ENCODE measurements around the gene TNFSF12.

The TNFSF12 gene

DNA sequence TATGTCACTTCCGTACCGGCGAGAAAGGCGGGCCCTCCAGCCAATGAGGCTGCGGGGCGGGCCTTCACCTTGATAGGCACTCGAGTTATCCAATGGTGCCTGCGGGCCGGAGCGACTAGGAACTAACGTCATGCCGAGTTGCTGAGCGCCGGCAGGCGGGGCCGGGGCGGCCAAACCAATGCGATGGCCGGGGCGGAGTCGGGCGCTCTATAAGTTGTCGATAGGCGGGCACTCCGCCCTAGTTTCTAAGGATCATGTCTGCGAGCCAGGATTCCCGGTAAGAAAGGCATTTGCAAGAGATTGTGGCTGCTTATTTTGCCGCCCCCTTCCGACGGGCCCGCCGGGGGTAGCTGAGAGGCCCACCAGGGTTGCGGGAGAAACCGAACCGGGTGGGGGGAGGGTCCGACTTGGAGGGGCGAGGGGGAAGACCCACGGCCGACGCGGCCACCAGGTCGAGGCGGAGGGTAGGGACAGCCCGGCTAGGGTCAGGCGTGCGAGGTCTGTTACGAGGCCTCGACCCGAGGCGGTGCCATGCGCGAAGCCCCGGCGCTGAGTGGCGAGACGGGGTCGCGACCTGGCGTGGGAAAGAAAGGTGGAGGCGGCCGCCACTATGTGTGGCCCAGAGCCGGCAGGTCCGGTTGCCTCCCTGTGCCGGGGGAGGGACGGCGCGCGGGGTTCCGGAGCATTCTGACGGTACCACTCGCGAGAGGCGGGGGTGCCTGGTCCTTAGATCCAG, 23.9 kb downstream of the TNFSF12 start:
- peak; percentile 100 for DNase-seq

DNA sequence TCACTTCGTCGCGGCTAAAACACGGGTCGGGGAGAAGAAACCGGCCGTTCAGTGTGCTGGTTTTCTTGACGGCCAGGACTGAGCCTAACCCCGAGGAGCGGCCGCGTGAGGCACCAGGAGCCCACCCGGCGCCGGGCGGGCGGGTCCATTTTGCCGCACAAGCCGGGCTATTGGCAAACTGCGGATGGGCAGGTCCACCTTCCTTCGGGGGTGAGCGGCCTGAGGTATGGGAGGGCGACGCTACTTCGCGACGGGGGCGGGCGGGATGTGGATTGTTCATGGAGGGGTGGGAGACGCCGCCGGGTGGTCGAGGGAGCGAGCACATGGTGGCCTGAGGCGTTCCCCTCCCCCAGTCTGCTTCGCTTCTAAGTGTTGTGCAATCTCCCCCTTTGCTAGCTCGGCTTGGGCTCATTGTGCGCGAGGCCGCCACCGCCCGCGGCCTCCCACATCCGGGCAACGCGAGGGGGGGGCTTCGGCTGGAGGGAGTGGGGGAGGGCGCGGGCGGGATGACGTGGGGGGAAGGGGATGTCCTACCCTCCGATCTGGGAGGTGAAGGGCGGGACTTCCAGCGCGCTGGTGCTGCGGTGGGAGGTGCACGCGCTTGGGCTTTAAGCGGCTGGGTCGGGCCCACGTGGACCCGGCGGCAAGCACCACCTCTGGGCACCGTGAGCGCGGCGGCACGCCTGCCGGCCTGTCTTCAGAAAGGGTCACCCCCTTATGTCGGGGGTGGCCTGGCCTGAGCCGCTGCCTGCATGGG, 24.6 kb downstream of the TNFSF12 start:
- peak; percentile 91 for DNase-seq

DNA sequence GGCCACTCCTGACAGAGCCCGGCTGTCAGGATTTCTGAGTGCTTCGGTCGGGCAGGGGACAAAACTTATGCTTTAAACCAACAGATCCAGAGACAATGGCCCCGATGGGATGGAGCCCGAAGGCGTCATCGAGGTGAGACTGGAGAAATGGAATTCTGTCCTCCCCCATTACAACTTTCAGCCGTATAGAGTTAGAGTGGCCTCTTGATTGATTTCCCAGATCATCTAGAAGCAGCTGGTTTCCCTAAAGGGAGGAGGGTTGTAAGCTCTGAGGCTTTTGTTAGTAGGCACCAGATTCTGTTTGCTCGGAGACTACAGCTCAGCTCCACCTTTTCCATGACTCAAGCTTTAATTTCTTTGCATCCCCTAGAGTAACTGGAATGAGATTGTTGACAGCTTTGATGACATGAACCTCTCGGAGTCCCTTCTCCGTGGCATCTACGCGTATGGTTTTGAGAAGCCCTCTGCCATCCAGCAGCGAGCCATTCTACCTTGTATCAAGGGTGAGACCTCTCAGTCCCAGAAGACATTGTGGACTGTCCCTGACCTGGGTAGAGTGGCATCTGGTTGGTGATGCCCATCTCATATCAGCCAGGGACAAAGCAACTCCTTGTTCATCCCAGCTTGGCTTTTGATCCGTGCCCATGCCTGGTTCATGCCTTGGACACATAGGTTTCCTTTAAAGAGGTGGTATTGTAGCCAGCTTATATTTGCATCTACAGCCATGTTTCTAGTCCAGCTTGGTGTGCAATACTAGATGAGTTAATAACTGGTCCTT, 25.5 kb downstream of the TNFSF12 start:
- DNase-seq, result no peak

DNA sequence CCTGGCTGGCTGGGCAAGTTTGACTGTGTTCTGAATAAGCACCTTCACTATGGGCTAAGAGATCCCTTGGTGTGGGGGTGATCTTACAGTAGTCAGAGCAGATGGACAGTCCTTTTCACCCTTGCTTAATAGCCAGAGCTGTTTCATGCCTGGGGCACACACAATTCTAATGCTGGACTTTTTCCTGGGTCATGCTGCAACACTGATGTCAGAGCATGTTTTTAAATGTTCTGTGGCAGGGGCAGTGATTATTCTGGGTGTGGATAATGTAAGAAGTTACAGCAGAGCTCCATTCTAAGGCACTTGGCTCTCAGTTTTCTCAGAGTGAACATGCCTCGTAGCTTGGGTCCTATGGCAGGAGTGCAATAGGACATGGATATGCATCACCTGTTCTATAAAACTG, 26.6 kb downstream of the TNFSF12 start:
- no peak for DNase-seq

DNA sequence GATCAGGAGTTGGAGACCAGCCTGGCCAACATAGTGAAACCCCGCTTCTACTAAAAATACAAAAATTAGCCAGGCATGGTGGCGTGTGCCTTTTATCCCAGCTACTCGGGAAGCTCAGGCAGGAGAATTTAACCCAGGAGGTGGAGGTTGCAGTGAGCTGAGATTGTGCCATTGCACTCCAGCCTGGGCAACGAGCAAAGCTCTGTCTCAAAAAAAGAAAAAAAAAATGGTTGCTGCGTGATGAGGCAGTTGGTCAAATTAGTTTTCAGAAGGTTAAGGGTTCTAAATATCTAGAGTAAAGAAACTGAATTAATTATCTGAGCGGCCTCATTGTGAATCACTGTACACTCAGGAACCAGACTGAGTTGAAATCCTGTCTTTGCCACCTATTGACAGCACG, 27.1 kb downstream of the TNFSF12 start:
- DNase-seq, result no peak

DNA sequence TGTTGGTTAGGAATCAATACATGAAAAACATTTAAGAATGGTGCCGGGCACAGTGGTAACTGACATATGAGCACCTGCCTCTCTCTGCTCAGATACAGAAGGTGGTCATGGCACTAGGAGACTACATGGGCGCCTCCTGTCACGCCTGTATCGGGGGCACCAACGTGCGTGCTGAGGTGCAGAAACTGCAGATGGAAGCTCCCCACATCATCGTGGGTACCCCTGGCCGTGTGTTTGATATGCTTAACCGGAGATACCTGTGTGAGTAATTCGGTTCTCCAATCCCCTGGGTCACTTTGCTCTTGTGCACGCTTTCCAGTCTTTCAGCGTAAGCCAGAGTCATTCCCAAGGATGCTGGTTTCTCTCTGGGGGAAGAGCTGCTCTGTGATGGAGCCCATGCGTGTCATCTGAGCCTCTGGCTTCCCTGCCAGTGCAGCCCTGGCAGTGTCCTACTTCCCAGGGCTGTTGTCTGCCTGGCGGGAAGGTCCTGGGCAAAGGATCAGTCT, 27.6 kb downstream of the TNFSF12 start:
- DNase-seq, result no peak

DNA sequence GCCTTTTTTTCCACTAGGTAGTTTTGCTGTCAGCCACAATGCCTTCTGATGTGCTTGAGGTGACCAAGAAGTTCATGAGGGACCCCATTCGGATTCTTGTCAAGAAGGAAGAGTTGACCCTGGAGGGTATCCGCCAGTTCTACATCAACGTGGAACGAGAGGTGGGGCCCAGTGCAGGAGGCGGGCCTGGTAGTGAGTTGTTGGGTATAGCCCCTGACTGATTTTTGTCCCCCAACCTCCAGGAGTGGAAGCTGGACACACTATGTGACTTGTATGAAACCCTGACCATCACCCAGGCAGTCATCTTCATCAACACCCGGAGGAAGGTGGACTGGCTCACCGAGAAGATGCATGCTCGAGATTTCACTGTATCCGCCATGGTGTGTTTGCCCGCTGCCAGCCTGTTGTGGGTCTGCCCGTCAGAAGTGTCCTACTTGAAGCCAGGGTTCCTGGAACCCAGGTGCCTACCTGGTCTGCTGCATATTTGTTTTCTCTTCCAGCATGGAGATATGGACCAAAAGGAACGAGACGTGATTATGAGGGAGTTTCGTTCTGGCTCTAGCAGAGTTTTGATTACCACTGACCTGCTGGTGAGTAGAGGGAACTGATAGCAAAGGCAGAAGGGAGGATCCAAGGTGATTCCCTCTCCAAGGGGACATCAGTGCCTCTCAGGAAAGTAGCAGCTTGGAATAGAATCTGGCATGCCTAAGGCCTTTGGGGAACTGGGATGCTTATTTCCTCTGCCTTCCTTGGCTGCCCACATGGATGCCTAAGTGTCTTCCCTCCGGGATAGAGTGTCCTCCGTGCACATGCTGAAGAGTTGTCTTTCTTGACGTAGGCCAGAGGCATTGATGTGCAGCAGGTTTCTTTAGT, 28.7 kb downstream of the TNFSF12 start:
- no peak for DNase-seq

DNA sequence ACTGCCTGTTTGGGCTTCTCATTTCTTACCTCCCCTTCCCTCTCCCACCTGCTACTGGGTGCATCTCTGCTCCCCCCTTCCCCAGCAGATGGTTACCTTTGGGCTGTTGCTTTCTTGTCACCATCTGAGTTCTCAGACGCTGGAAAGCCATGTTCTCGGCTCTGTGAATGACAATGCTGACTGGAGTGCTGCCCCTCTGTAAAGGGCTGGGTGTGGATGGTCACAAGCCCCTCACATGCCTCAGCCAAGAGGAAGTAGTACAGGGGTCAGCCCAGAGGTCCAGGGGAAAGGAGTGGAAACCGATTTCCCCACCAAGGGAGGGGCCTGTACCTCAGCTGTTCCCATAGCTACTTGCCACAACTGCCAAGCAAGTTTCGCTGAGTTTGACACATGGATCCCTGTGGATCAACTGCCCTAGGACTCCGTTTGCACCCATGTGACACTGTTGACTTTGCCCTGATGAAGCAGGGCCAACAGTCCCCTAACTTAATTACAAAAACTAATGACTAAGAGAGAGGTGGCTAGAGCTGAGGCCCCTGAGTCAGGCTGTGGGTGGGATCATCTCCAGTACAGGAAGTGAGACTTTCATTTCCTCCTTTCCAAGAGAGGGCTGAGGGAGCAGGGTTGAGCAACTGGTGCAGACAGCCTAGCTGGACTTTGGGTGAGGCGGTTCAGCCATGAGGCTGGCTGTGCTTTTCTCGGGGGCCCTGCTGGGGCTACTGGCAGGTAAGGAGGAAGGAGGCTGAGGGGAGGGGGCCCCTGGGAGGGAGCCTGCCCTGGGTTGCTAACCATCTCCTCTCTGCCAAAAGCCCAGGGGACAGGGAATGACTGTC, 30.4 kb downstream of the TNFSF12 start, which contains the start of gene CD68:
TSS of gene CD68 (plus strand) at position 638 of the 833 bp plus-strand sequence. CDS start at position 678, 40 bp downstream.
- peak; percentile 78 for DNase-seq

DNA sequence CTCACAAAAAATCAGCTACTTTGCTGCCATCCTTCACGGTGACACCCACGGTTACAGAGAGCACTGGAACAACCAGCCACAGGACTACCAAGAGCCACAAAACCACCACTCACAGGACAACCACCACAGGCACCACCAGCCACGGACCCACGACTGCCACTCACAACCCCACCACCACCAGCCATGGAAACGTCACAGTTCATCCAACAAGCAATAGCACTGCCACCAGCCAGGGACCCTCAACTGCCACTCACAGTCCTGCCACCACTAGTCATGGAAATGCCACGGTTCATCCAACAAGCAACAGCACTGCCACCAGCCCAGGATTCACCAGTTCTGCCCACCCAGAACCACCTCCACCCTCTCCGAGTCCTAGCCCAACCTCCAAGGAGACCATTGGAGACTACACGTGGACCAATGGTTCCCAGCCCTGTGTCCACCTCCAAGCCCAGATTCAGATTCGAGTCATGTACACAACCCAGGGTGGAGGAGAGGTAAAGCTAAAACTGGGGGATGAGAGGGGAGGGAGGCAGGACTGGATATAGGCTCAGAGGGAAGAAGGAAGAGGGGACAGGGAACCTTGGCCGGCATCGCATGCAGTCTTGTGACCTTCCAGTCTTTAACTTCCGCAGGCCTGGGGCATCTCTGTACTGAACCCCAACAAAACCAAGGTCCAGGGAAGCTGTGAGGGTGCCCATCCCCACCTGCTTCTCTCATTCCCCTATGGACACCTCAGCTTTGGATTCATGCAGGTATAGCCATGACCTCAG, 31.2 kb downstream of the TNFSF12 start:
- peak; percentile 36 for DNase-seq

DNA sequence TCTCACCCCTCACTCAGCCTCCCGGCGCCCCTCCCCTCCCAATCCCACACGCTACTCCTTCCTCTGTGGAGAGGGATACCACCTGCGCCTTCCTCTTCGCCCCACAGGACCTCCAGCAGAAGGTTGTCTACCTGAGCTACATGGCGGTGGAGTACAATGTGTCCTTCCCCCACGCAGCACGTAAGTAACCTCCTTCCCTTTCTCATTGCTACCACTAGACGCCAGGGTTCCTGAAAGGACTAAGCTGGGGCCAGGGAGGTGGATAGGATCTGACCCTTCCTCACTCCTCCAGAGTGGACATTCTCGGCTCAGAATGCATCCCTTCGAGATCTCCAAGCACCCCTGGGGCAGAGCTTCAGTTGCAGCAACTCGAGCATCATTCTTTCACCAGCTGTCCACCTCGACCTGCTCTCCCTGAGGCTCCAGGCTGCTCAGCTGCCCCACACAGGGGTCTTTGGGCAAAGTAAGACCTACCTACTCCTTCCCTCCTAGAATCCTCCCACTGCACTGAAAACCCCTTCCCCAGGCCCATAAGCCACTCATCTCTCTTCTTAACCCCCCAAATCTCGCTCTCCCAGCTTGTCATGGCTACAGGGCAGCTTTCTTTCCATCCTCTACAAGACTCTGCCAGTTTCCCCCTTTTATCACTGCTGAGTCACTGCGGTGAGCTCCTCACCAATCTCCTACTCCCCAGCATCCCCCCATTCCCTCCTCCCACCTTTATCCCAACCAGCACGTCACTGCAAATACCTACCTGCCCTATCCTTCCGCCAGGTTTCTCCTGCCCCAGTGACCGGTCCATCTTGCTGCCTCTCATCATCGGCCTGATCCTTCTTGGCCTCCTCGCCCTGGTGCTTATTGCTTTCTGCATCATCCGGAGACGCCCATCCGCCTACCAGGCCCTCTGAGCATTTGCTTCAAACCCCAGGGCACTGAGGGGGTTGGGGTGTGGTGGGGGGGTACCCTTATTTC, 32.0 kb downstream of the TNFSF12 start:
- DNase-seq, result no peak

DNA sequence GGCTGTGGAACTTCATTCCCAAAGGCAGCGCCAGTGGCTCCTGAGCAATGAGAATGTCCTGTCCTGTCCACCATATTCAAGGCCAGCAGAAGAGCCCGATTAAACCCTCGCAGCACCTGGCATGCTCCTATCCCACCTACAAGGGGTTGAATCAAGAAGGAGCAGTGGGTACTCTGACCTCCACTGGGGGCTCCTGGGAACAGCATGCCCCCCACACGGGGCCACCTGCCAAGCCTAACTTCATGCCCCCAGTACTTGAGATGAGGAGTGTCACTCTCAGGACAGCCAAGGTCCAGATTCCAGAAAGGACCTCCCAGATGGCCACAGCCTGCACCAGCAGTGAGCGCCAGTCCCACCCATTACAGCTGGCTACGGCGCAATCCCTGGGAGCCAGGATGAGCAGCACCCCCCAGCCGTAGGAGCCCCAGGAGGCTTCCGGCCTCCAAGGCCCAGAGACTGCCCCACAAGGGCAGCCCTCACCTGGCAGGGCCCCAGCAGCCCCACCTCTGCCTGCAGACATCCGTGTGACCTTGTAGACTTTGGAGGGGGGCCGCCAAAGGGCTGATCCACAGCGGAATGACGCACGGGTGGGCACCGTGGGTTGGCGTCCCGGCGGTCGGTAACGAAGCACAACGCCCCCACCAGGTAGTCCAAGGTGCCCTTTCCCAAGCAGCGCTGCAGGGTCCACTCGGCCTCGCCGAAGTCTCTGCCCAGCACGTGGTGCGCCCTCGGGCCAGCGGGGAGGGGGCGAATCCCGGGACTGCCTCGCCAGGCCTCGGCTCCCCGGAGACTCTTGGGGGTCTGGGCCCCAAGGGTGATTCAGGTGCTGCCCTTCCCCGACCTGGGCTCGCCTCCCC, 33.8 kb downstream of the TNFSF12 start:
- no peak for DNase-seq

DNA sequence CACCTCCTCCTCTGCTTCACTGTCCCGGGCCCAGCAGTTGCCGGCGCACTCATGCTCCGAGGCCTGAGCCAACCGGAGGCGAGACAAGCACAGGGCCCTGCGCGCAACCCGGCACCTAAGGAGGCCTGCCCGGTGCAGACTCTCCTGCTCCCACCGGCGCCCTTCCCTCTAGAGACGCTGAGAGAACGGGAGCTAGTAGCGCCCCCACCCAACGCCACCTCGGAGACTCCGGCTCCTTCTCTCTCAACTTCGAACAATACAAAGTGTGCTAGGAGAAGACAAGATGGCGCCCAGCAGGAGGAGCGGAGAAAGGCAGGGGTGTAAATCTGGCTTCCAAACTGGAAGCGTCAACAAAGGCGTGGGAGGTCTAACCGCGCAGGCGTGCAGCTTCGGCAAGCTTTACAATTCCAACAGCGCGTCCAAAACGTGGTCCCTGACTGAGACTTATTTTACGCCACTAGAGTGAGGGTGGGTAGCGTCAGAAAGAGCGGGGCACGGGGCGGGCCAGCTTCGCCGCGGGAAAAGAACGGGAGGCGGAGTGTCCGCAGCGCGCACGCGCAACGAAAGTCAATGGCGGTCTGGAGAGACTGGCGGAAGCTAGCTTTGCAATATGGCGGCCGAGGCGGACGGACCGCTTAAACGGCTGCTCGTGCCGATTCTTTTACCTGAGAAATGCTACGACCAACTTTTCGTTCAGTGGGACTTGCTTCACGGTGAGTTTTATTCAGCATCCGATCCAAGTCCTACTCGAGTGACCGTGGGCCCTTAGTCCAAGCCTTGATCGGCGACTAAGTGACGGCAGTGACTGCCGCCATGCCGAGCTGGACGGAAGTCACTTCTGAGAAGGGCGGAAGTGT, 34.6 kb downstream of the TNFSF12 start, which contains the start of gene MPDU1:
TSS of gene MPDU1 (plus strand) at position 600 of the 857 bp plus-strand sequence. CDS start at position 611, 11 bp downstream.
- peak; percentile 96 for DNase-seq

DNA sequence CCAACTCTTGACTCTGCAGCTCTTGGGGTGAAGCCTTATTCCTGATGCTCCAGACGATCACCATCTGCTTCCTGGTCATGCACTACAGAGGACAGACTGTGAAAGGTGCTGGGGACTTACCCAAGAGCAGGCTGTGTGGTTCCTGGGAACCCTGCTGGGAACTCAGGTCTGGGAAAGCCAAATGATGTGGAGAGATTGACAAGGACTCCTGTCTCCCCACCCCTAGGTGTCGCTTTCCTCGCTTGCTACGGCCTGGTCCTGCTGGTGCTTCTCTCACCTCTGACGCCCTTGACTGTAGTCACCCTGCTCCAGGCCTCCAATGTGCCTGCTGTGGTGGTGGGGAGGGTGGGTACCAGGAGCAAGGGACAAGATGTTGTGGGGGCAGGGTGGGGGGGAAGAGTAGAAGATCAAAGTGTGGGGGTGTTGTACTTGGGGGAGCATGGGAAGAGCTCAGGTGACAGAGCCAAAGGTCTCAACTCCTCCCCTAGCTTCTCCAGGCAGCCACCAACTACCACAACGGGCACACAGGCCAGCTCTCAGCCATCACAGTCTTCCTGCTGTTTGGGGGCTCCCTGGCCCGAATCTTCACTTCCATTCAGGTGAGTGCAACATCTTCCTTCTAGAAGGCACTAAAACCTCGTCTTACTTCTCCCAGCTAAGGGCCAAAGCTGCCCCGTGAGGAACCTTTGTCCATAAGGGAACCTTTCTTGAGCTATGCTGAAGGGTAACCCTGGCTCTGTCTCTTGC, 38.0 kb downstream of the TNFSF12 start:
- DNase-seq, result no peak

DNA sequence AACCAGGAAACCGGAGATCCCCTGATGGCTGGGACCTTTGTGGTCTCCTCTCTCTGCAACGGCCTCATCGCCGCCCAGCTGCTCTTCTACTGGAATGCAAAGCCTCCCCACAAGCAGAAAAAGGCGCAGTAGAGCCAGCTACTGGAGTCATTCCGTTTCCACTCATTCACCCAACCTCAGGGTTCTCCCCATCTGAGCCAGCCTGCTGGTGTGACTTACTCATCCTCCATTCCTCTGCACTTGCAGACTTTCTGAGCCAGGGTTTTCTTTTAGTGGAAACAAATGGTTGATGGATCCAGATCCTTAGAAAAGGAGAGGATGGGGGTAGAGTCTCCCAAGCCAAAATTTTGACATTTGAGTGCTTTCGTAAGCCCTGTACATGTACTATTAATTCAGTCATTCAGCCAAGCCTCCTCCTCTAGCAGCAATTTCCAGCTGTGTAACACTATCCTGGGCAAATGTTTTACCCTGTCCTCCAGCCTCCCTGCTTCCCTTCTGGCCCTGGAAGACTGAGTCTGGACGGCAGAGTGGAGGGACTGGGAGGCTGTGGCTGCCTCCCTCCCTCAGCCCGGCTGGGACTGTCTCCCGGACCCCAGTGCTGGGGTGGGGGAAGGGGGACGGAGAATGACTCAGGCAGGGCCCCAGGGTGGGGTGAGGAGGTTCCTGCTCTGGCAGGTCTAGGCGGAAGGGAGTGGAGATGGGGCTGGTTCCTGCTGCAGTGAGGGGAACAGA, 38.7 kb downstream of the TNFSF12 start:
- no peak for DNase-seq

DNA sequence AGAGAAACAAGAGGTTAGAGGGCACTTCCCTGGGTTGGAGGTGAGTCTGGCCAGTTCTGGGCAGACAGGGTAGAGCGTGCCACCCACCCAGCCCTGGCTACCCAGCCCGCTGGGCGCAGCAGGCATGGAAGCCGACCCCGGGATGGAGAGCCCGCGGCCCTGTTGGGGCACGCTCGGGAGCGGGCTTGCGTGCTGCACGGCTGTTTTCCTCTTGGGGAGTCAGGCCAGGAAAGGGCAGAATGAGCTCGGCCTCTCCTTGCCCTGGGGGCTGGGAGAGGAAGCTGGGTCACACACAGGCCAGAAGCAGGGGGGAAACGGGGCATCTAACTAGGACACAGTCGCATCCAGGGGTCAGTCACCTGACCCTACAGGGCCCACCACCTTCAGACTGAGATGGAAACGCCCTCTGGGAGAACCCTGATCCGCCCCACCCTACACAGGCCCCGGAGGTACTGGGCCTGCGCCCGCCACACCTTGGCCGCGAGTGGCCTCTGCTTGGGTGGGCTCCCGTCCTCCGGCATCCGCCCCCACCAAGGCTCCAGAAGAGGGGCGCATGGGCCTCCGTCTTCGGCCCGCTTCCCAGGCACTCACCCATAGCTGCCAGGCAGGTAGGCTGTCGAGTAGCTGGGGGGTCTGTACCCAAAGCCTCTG, 39.8 kb downstream of the TNFSF12 start:
- DNase-seq, result no peak
